Uterus (tissue), 2 donors: ENCODE measurements around the gene CCDC47.

Source experiments
- POLR2A ChIP-seq, 2 donors: fragments of 450-650 bp; IDR thresholded peaks; one replicate each; pipeline ENCODE4 v1.6.1; 2016; ENCODE audit warnings: antibody characterized with exemption in 2 of 2, mild to moderate bottlenecking in 1 of 2, moderate library complexity in 1 of 2
- TF ChIP-seq, protein P1 (sequence below), 4 experiments: fragments of 200-600 bp in 2 of 4; fragments of 450-650 bp in 2 of 4; sonication (generic) in 2 of 4; IDR thresholded peaks; one replicate each; pipeline ENCODE4 v1.5.1; 2016 to 2019; ENCODE audit warnings: antibody characterized with exemption in 4 of 4, mild to moderate bottlenecking in 2 of 4, moderate library complexity in 1 of 4

- no peak for TF ChIP-seq POLR2A (IDR thresholded peaks at IDR 0.05)
- TF ChIP-seq, protein P1, sequence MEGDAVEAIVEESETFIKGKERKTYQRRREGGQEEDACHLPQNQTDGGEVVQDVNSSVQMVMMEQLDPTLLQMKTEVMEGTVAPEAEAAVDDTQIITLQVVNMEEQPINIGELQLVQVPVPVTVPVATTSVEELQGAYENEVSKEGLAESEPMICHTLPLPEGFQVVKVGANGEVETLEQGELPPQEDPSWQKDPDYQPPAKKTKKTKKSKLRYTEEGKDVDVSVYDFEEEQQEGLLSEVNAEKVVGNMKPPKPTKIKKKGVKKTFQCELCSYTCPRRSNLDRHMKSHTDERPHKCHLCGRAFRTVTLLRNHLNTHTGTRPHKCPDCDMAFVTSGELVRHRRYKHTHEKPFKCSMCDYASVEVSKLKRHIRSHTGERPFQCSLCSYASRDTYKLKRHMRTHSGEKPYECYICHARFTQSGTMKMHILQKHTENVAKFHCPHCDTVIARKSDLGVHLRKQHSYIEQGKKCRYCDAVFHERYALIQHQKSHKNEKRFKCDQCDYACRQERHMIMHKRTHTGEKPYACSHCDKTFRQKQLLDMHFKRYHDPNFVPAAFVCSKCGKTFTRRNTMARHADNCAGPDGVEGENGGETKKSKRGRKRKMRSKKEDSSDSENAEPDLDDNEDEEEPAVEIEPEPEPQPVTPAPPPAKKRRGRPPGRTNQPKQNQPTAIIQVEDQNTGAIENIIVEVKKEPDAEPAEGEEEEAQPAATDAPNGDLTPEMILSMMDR (IDR thresholded peaks at IDR 0.05) = no peak
Observed at GRCh38 chr17:63786117-63786516, 12.7 kb upstream of the CCDC47 start.
